ENCODE data around the gene CGB7.

CGB7 gene

DNA sequence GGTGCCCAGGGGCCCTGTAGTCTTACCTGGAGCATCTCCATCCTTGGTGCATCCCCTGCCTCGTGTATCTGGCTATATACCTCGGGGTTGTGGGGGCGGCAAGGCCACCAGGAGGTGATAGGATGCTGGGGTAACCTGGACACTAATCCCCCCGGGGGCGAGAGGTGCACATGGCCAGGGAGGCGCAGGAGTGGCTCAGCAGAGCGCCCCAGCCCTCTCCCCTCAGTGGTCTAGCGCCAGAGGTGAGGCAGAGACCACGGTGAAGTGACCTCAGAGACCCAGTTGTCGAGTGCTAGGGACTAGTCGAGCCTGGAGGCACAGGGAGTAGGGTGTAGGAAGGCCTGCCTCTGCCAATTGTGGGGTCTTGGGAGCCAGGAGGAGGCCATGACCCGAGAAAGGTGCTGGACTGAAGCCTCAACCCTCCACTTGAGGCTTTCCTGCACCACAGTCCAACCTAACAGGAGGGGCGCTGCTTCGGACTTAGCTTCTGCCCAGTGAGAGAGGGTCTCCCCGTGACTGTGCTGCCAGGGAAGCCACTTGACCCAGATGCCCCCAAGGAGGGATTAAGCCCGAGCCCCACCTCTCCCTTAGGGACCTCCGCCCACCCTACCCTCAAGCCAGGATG lies 40.4 kb downstream of the CGB7 start, which contains the start of gene LHB:
Gene LHB (minus strand): TSS at position 51 of the 625 bp plus-strand sequence. CDS start 10 bp downstream, at position 41.
- DNase-seq (ENCODE audit: low read depth in 2 of 2, low spot score in 1 of 2) = no peak

DNA sequence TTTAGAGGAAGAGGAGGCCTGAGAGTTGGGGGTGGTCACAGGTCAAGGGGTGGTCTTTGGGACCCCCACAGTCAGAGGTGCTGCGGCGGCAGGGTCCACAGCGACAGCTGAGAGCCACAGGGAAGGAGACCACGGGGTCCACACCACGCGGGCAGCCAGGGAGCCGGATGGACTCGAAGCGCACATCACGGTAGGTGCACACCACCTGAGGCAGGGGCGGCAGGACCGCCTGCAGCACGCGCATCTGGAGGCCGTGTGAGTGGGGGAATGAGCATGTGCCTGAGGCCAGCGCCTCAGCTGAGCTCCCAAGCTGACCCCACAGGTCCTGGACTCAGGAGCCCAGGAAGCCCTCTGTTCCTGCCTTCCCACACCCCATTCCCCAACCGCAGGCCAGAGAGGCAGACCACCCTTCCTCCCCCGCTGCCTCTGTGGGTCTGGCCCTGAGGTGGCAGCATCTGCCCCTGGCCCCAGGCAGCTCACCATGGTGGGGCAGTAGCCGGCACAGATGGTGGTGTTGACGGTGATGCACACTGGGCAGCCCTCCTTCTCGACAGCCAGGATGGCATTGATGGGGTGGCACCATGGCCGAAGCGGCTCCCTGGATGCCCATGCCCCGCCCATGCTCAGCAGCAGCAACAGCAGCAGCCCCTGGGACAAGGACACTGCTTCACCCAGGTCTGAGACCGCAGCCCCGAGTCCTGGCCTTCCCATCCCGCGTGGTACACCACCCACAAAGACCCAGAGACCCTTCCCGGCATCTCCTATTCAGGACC lies 41.3 kb downstream of the CGB7 start:
- DNase-seq (ENCODE audit: low read depth in 2 of 2, low spot score in 1 of 2) = no peak

DNA sequence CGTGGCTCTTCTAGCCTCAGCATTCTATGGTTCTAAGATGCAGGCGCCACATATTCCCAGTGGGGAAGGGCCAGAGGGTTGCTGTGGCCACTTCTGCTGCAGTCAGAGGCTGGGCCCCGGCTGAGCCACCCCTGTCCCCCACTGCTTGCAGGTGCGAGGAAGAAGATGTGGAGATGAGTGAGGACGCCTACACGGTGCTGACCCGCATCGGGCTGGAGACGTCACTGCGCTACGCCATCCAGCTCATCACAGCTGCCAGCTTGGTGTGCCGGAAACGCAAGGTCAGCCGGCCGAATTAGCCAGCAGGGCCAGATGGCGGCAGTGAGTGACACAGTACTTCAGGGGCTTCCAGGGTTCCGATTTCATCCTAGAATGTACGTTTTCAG lies 42.7 kb downstream of the CGB7 start:
- no peak for DNase-seq (ENCODE audit: low read depth in 2 of 2, low spot score in 1 of 2)

DNA sequence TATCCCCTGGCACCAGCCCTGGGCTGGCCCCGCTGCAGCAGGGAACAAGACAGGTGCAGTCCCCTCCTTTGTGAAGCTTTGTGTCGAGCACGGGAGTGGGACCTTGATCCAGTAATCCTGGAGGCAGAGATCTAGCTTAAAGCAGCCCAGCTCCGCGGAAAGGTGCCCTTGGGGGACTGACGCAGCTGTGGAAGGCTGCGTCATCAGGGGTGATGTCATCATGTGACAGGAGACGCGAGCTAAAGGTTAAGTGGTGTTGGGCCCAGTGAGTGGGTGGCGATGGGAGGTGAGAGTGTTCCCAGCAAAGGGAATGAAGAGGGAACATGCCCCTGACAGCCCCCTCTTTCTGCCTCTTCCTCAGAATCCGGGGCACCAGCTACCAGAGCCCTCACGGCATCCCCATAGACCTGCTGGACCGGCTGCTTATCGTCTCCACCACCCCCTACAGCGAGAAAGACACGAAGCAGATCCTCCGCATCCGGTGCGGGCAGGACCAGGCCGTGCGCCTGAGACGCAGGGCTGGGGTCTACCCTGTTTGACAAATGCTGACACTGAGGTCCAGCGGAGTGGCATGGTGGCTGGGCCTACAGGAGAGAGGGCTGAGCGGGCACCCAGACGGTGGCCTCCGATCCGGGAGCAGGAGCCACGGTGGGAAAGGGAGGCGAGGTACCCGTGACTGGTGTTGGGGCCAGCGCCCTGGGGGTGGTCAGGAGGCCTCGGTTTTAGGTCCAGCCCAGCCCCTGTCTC lies 43.3 kb downstream of the CGB7 start:
- DNase-seq (ENCODE audit: low read depth in 2 of 2, low spot score in 1 of 2) = no peak

DNA sequence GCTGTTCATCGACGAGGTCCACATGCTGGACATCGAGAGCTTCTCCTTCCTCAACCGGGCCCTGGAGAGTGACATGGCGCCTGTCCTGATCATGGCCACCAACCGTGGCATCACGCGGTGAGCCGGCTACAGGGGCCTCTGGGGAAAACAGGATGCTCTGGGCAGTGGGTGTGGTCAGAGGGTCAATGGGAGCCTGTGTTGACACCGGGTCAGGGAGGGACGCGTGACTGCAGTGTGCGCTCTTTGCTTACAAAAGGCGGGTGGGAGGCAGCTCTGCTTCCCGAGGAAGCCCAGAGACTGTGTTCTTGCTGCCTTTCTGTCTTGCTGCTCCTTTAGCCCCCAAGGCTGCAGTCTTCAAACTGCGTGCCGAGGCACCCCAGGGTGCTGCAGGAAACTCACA lies 46.4 kb downstream of the CGB7 start:
- DNase-seq (ENCODE audit: low read depth in 2 of 2, low spot score in 1 of 2) = no peak

DNA sequence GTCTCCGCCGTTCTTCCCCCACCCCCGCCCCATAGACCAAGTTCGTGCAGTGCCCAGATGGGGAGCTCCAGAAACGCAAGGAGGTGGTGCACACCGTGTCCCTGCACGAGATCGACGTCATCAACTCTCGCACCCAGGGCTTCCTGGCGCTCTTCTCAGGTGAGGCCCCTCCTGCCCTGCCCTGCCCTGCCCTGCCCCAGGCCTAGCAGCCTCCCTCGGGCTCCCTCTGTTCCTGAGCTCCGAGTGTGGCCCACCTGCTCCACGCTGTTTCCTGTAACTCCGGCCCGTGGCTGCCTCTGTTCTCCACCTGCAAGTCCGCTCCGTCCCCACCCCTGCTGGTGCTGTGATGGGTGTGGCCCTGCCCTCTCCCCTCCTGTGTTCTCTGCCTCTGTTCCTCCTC lies 47.1 kb downstream of the CGB7 start:
- DNase-seq (ENCODE audit: low read depth in 2 of 2, low spot score in 1 of 2) = no peak

DNA sequence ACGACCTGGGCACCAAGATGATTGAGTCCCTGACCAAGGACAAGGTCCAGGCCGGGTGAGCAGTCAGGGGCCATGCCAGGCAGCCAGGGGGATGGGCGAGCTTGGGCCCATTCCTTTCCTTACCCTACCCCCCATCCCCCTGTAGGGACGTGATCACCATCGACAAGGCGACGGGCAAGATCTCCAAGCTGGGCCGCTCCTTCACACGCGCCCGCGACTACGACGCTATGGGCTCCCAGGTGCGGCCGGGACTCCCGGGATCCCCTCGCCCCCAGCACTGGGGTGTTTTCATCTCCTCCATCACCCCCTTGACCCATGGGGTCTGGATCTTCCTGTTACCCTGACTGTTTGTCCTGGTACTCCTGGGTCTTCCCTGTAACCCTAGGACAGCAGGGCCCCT lies 47.7 kb downstream of the CGB7 start:
- DNase-seq (ENCODE audit: low read depth in 2 of 2, low spot score in 1 of 2) = no peak

DNA sequence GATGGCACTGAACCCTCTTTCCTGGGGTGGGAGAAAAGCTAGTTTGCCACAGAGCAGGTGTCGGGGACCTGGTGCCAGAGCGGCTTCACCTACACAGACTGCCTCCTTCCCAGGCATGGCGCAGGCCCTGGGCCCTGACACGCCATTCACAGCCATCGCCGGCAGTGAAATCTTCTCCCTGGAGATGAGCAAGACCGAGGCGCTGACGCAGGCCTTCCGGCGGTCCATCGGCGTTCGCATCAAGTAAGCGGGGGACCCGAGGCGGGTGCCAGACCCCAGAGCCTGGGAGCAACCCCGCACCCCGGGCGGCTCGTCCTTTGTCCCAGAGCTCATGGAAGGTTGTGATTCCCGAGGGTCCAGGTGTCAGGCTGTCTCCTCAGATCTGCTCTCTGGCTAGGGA lies 50.6 kb downstream of the CGB7 start:
- DNase-seq (ENCODE audit: low read depth in 2 of 2, low spot score in 1 of 2) = no peak

DNA sequence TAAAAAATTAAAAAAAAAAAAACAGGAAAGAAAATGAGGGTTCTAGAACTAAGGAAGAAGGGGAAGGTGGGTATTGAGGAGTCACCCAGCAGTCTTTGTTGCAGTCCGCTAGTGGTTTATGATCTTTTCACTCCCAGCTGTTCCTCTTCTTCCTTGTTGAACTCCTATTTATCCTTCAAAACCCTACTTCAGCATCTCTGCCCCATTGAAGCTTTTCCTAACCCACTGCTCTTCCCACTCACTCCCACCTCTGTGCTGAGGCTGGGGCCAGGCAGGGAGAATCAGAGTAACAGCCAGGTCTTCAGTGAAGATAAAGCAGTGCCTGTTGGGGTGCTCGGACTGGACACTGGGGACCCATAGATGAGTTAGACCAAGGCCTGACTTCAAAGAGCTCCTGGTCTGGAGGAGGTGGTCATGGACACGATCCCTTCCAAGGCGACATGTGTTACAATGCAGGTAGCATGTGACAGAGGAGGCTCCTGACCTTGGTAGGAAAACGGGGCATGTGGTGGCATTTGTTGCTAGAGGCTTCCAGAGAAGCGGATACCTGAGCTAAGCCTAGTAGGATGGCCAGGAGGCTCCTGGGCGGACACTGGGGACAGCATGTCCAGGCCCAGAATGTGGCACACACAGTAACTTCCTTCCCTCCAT lies 52.5 kb downstream of the CGB7 start:
- no peak for DNase-seq (ENCODE audit: low read depth in 2 of 2, low spot score in 1 of 2)

All from stimulated activated CD8-positive, alpha-beta memory T cell treated with anti-CD3 and anti-CD28 coated beads, Interleukin-4, amount 100 ng/mL, for 1 hour (primary cell).